ENCODE data around the gene MDFIC. TPM values are rescaled to one million over a fixed set of nuclear protein-coding genes. Genes with fewer than 3 reads are reported as not detected.

Gene MDFIC
- total and polyA plus RNA-seq, 2 donors from 2014 or later, result 9.8 to 32.9 TPM

DNA sequence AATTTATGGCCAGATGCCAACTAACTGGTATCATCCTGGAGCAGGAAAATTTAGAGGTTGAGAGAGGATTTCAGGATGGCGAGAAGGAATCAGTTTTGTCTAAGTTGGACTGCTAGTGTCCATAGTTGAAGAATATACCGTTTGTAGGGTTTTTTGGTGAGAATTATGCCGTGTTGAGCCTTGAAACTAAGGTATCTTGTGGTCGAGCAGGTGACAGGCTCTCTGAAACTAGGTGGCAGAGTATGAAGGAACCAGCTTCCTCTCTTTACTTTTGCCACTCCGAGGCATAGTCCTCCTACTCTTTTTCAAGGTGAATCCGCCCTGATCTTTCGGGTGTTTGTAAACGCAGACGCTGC is 9.7 kb downstream of the MDFIC start:
- no peaks in the 10 kb centered on the region for H3K9me3 ChIP-seq (ENCODE audit: control insufficient read depth in 2 of 3, insufficient read depth in 1 of 3, low read length in 3 of 3)
- TF ChIP-seq, protein P1, sequence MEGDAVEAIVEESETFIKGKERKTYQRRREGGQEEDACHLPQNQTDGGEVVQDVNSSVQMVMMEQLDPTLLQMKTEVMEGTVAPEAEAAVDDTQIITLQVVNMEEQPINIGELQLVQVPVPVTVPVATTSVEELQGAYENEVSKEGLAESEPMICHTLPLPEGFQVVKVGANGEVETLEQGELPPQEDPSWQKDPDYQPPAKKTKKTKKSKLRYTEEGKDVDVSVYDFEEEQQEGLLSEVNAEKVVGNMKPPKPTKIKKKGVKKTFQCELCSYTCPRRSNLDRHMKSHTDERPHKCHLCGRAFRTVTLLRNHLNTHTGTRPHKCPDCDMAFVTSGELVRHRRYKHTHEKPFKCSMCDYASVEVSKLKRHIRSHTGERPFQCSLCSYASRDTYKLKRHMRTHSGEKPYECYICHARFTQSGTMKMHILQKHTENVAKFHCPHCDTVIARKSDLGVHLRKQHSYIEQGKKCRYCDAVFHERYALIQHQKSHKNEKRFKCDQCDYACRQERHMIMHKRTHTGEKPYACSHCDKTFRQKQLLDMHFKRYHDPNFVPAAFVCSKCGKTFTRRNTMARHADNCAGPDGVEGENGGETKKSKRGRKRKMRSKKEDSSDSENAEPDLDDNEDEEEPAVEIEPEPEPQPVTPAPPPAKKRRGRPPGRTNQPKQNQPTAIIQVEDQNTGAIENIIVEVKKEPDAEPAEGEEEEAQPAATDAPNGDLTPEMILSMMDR (IDR thresholded peaks at IDR 0.05; ENCODE audit: borderline replicate concordance, extremely low read depth, insufficient read depth), result no peak
- no peak for FAIRE-seq
- H3K27me3 ChIP-seq (ENCODE audit: control insufficient read depth, insufficient read depth, low read length), result no peaks in the 10 kb centered on the region
- H3K4me3 ChIP-seq (ENCODE audit: low read length in 3 of 3), result no peak overlapping the region
- H3K4me1 ChIP-seq (ENCODE audit: control insufficient read depth in 2 of 3, insufficient read depth in 2 of 3, low read depth in 1 of 3, low read length in 3 of 3), result peaks cover 0 to 8% (median 0%) of the 10 kb centered on the region in 3 donors
- DNase-seq, result no peak
- no peak overlapping the region for H3K9ac ChIP-seq (ENCODE audit: low read length in 3 of 3)
- H3K36me3 ChIP-seq (ENCODE audit: control insufficient read depth in 2 of 3, insufficient read depth in 3 of 3, low read length in 3 of 3), result no peaks in the 10 kb centered on the region
- intact Hi-C loops (cut with DNase I), result no loop called here
- no peak overlapping the region for H3K27ac ChIP-seq (ENCODE audit: low read depth in 2 of 2, low read length in 2 of 2)

DNA sequence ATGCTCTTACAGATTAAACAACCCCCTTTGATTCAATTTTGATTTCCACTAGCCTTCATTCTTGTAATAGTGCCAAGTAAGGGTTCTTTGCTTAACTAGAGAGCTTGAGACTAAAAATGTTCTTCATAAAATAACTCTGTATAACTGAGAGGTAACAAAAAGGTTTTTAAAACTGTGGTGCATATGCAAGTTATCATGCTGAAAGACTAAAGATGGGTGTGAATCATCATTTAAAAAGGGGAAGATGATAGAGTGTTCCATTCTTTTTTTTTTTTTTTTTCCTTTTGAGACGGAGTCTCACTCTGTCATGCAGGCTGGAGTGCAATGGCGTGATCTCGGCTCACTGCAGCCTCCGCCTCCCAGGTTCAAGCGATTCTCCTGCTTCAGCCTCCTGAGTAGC is 11.1 kb downstream of the MDFIC start:
- TF ChIP-seq, protein P1 (IDR thresholded peaks at IDR 0.05; ENCODE audit: borderline replicate concordance, extremely low read depth, insufficient read depth), result no peak
- FAIRE-seq (no peak), DNase-seq (no peak)
- H3K4me1 ChIP-seq (ENCODE audit: control insufficient read depth in 2 of 3, insufficient read depth in 2 of 3, low read depth in 1 of 3, low read length in 3 of 3), result peaks cover 0 to 8% (median 0%) of the 10 kb centered on the region in 3 donors
- no peaks in the 10 kb centered on the region for H3K9me3 ChIP-seq (ENCODE audit: control insufficient read depth in 2 of 3, insufficient read depth in 1 of 3, low read length in 3 of 3)
- H3K36me3 ChIP-seq (ENCODE audit: control insufficient read depth in 2 of 3, insufficient read depth in 3 of 3, low read length in 3 of 3), result no peaks in the 10 kb centered on the region
- intact Hi-C loops (cut with DNase I), result no loop called here
- H3K27ac ChIP-seq (ENCODE audit: low read depth in 2 of 2, low read length in 2 of 2), result no peak overlapping the region
- H3K27me3 ChIP-seq (ENCODE audit: control insufficient read depth, insufficient read depth, low read length), result no peaks in the 10 kb centered on the region
- H3K4me3 ChIP-seq (ENCODE audit: low read length in 3 of 3), result no peak overlapping the region
- H3K9ac ChIP-seq (ENCODE audit: low read length in 3 of 3), result no peak overlapping the region

DNA sequence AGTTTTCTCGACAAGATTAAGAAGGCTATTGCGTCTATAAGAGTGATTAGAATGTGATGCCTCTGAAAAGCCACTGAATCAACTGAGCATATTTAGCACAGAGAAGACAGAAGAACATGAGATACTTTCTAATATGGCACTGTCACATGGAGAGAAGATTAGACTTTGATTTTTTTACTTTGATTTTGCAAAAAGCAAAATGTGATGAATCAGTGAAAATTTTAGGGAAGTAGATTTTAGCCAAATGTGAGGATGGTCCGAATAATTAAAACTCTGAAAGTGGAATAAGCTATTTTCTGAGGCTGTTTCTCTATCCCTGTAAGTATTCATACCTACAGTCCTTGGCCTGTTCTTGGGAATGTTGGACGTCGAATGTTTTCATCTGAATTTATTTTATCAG is 11.8 kb downstream of the MDFIC start:
- TF ChIP-seq, protein P1 (IDR thresholded peaks at IDR 0.05; ENCODE audit: borderline replicate concordance, extremely low read depth, insufficient read depth), result no peak
- DNase-seq (no peak), FAIRE-seq (no peak)
- Histone ChIP-seq H3K4me1 (ENCODE audit: control insufficient read depth in 2 of 3, insufficient read depth in 2 of 3, low read depth in 1 of 3, low read length in 3 of 3) (peaks cover 0 to 8% (median 0%) of the 10 kb centered on the region in 3 donors), H3K9me3 (ENCODE audit: control insufficient read depth in 2 of 3, insufficient read depth in 1 of 3, low read length in 3 of 3) (no peaks in the 10 kb centered on the region), H3K36me3 (ENCODE audit: control insufficient read depth in 2 of 3, insufficient read depth in 3 of 3, low read length in 3 of 3) (no peaks in the 10 kb centered on the region), H3K9ac (ENCODE audit: low read length in 3 of 3) (no peak overlapping the region), H3K4me3 (ENCODE audit: low read length in 3 of 3) (no peak overlapping the region), H3K27me3 (ENCODE audit: control insufficient read depth, insufficient read depth, low read length) (no peaks in the 10 kb centered on the region), H3K27ac (ENCODE audit: low read depth in 2 of 2, low read length in 2 of 2) (no peak overlapping the region)
- intact Hi-C loops (cut with DNase I), result no loop called here

DNA sequence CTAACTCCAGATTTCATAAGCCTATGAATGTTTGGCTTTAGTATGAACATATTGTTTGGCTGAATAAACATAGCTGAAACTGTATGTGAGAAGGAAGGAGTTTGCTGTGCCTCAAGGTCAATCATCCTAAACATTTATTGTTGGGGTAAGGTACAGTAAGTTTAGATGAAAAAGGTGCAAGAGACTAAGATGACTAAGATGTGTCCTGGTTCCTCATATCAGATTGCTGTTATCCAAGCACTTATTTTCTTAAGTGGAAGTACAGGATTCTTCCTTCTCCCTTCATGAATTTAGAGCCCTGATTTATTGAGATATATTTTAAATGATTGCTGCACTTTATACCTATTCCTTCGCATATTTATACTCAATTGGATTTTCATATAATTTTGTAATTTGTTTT is 12.2 kb downstream of the MDFIC start:
- intact Hi-C loops (cut with DNase I), result no loop called here
- Histone ChIP-seq H3K4me3 (ENCODE audit: low read length in 3 of 3) (no peak overlapping the region), H3K9me3 (ENCODE audit: control insufficient read depth in 2 of 3, insufficient read depth in 1 of 3, low read length in 3 of 3) (no peaks in the 10 kb centered on the region), H3K27me3 (ENCODE audit: control insufficient read depth, insufficient read depth, low read length) (no peaks in the 10 kb centered on the region), H3K36me3 (ENCODE audit: control insufficient read depth in 2 of 3, insufficient read depth in 3 of 3, low read length in 3 of 3) (no peaks in the 10 kb centered on the region), H3K4me1 (ENCODE audit: control insufficient read depth in 2 of 3, insufficient read depth in 2 of 3, low read depth in 1 of 3, low read length in 3 of 3) (peaks cover 0 to 8% (median 0%) of the 10 kb centered on the region in 3 donors), H3K9ac (ENCODE audit: low read length in 3 of 3) (no peak overlapping the region), H3K27ac (ENCODE audit: low read depth in 2 of 2, low read length in 2 of 2) (no peak overlapping the region)
- FAIRE-seq (no peak), DNase-seq (no peak)
- TF ChIP-seq, protein P1 (IDR thresholded peaks at IDR 0.05; ENCODE audit: borderline replicate concordance, extremely low read depth, insufficient read depth), result no peak
